Stimulated activated CD8-positive, alpha-beta memory T cell treated with anti-CD3 and anti-CD28 coated beads, Interleukin-7, amount 100 ng/mL, for 1 hour (primary cell): Measurements from ENCODE around the gene GAREM2.
A peak's percentile ranks its signal among the peaks of the same experiment; 100 is the strongest.

ENCODE experiments used
- DNase-seq, 2 donors: peaks; one replicate each; pipeline ENCODE4 v3.0.0-alpha.2; 2020; ENCODE audit warnings: low read depth in 2 of 2

GAREM2 gene

DNA sequence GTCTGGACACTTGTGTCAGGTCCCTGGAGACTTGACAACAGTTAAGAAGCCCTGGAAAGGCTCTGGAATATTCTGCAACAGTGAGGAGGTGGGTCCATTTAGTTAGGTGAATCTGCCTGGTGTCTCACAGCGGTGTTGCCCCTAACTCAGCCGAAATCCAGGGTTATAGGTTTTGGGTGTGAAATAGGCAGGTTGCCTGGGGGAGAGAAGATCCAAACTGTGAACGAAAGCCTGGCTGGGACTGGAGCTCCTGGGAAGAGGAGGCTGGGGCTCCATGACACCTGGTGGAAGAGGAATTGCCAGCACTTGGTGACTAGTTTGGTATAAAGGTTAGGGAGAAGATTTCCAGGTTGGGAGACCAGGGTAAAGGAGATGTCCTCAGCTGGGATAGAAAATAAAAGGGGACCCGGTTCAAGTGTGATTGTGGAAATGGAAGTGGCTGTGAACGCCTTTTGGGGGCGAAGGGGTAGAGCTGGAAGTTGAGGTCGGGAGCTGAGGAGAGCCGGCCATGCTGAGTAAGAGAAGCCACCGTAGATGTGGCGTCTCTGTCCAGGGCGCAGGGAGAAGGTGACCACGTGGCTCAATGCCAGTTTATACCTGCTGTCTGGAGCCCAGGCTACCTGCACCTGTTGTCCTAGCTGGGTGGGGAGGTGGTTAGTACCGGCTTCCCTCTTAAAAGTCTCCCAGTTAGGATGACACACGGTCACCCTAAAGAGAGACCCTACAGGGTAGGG lies 3.0 kb upstream of the GAREM2 start:
- no peak for DNase-seq

- DNase-seq = no peak
Observed at GRCh38 chr2:26170795-26171194, 2.1 kb upstream of the GAREM2 start.

- no peak for DNase-seq
Observed at GRCh38 chr2:26172189-26172870, 558 bp upstream of the GAREM2 start.

- no peak for DNase-seq
Observed at GRCh38 chr2:26173776-26174482, 1.0 kb downstream of the GAREM2 start.

GRCh38 chr2:26174691-26175465 lies 2.0 kb downstream of the GAREM2 start:
- DNase-seq = no peak

GRCh38 chr2:26175466-26176278 lies 2.8 kb downstream of the GAREM2 start:
- no peak for DNase-seq

- DNase-seq = no peak
Observed at GRCh38 chr2:26176279-26176615, 3.4 kb downstream of the GAREM2 start.

DNA sequence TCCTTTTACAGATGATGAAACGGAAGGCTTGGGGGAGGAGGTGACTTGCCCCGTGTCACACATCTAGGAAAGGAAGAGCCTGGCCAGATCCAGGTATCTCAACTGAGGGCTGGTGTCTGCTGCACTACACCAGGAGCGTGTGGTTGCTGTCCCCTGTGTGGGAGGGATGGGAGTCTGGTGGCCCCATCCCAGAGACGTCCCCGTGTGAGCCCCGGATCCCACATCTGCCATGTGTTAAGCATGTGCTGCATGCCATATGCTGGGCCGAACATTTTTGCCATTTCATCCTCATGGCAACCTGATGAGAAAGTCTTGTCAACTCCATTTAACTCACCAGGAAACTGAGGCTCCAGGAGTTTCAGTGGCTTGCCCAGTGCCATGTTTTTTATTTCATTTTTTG lies 4.2 kb downstream of the GAREM2 start:
- DNase-seq = no peak

DNA sequence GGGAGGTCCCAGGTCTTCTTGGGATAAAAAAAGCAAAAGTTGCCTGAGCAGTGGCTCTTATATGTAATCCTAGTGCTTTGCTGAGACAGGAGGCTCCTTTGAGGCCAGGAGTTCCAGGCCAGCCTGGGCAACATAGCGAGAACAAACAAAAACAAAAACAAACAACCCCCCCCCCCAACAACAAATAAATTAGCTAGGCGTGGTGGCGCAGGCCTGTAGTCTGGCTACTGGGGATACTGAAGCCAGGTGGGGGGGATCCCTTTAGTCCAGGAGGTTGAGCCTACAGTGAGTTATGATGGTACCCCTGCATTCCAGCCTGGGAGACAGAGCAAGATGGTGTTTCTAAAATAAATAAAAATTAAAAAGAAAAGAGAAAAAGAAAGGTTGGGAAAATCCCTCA lies 5.4 kb downstream of the GAREM2 start:
- no peak for DNase-seq

DNA sequence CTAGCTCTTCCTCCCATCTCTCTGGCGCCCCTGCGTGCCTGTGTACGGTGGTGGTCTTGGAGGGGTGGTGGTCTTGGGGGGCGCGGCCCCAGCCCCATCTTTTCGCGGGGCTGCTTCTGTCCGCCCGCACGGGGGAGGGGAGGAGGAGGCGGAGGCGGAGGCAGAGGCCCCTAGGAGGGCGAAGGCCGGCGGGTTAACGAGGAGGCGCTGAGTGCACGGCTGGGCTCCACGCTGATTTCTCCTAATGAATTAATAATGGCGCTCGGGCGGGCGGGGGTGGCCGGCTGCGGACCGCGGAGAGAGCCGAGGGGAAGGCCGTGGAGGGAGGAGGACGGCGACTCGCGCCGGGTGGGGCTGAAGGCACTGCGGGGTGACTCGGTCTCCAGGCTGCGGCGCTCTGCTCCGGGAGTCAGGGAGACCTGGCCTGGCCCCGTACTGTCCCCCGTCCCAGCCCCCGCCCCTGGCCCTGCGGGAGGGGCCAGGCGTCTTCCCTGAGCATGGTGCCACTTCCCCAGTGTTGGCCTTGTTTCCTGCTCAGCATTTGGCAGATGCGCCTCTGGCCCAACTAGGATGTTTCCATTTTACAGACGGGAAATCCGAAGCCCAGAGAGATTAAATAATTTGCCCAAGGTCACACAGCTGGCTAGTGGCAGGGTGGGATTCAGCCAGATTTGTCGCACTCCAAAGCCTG lies 6.0 kb downstream of the GAREM2 start:
- DNase-seq = no peak

DNA sequence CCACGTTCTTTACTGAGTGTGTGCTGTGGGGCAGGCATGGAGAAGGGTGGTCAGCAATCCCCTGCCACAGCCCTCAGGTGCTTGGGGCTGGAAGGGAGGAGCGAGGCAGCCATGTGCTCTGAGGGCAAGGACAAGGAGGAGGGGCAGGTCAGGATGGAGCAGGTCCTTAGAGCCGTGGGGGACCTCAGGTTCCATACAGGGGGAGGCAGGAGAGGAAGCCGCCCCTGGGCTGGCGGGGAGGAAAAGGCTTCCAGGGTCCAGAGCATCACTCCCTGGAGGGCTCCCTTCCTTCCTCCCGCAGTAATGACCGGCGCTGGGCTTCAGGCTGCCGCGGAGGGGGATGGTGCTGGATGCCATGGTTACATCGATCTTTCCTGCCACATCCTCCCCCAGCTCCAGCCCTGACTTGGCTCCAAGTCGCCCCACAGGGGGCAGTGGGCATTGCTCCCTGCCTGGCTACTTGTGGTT lies 6.6 kb downstream of the GAREM2 start:
- DNase-seq = no peak

DNA sequence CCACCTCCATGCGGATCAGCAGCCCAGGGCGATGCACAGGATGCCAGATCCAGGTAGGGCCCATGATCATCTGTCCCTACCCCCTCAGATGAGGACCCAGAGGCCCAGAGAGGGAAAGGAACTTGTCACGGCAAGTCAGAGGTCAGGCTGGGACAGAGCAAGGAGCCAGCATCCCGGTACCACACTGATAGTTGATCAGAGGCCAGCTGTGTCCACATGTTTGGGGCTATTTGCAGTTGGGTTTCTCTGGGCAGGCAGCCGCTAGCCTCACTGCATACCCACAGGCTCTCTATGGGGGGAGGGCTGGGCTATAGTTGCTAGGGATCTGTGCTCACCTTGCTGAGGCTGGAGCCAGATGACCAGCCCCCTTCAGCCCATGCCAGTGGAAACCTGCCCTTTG lies 9.6 kb downstream of the GAREM2 start:
- no peak for DNase-seq

- DNase-seq = no peak
Observed at GRCh38 chr2:26182887-26183630, 10.2 kb downstream of the GAREM2 start.

DNA sequence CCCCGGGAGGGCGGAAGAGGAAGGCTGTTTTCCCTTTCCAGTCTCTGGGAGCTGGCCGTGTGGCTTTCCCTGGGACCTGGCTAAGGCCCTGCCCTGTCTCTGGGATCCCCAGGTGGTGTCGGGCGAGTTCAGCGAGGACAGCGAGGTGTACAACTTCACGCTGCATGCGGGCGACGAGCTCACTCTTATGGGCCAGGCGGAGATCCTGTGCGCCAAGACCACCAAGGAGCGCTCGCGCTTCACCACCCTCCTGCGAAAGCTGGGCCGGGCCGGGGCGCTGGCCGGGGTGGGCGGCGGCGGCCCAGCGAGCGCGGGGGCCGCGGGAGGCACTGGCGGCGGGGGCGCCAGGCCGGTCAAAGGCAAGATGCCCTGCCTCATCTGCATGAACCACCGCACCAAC lies 11.2 kb downstream of the GAREM2 start:
- no peak for DNase-seq

- peak; percentile 61 to 75 for DNase-seq
Observed at GRCh38 chr2:26184555-26185303, 11.8 kb downstream of the GAREM2 start.

DNA sequence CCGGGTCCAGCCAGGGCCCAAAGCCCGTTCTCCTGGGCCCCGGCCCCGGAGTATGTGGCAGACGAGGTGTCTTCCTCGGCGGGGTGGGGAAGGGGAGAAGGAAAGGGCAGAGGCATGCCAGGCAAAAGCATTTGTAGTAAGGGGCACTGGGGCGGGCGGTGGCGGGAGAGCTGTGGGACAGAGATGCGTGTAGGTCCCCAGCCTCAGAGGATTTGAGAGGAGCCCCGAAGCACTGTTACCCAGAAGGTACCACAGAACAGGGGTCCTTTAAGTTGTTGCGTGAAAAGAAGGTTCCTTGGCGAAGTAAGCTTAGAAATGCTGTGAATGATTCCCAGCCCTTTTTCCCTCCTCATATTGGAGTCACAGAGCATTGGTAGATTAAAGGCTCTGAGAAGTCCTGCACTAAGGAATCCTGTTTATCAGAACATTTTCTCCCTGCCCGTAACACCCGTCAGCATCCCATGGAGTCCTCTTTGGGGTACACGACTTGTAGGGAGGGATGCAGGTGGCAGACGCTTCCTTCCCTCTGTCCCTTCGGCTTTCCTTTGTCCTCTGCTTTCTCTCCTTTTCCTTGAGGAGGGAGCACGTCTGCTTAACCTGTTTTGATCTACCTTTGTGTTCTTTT lies 12.5 kb downstream of the GAREM2 start:
- no peak for DNase-seq

- DNase-seq = no peak
Observed at GRCh38 chr2:26185954-26186770, 13.3 kb downstream of the GAREM2 start.

- DNase-seq = no peak
Observed at GRCh38 chr2:26187114-26187513, 14.2 kb downstream of the GAREM2 start.
